DOHH2 (cell line): Measurements from ENCODE around the gene PIERCE2.
"Not testable (repeated sequence)": the region's sequence is repeated elsewhere in the genome, so short reads cannot be mapped to it uniquely, and the experiment has no call there.

Experiments used
- H3F3A ChIP-seq: fragments of 200-600 bp; sonication (generic), shearing (Covaris generic); 2 replicates; pipeline ENCODE4 v1.6.0; 2016; ENCODE audit warnings: antibody characterized with exemption, mild to moderate bottlenecking; ENCODE audit not compliant: control insufficient read depth, insufficient read depth
- H3K27ac ChIP-seq: fragments of 200-600 bp; sonication (generic); 2 replicates; pipeline ENCODE4 v1.5.1; 2014; ENCODE audit warnings: low read depth, mild to moderate bottlenecking, low read length, moderate library complexity
- H3K27me3 ChIP-seq: fragments of 200-600 bp; sonication (generic); 2 replicates; pipeline ENCODE4 v1.6.1; 2014; ENCODE audit warnings: mild to moderate bottlenecking, low read length, mixed read lengths; ENCODE audit not compliant: control insufficient read depth
- H3K36me3 ChIP-seq: fragments of 200-600 bp; sonication (generic); 2 replicates; pipeline ENCODE4 v1.6.1; 2014; ENCODE audit warnings: mild to moderate bottlenecking, low read length, moderate library complexity, mixed read lengths; ENCODE audit not compliant: control insufficient read depth
- H3K4me1 ChIP-seq: fragments of 200-600 bp; sonication (generic); 2 replicates; pipeline ENCODE4 v1.6.1; 2014; ENCODE audit warnings: mild to moderate bottlenecking, low read length, mixed read lengths; ENCODE audit not compliant: control insufficient read depth
- H3K4me2 ChIP-seq: fragments of 200-600 bp; sonication (generic); 2 replicates; pipeline ENCODE4 v1.6.0; 2014; ENCODE audit warnings: mild to moderate bottlenecking, low read length, moderate library complexity
- H3K4me3 ChIP-seq: fragments of 200-600 bp; sonication (generic); 2 replicates; pipeline ENCODE4 v1.5.1; 2014; ENCODE audit warnings: mild to moderate bottlenecking, low read length, mixed read lengths
- H3K79me2 ChIP-seq: fragments of 200-600 bp; sonication (generic); 2 replicates; pipeline ENCODE4 v1.6.1; 2014; ENCODE audit warnings: mild to moderate bottlenecking, low read length, mixed read lengths; ENCODE audit not compliant: control insufficient read depth
- H3K9me2 ChIP-seq: fragments of 200-600 bp; sonication (generic); replicated peaks from 2 replicates; pipeline ENCODE4 v1.6.1; 2014; ENCODE audit warnings: mild to moderate bottlenecking, low read length, mixed read lengths; ENCODE audit not compliant: control insufficient read depth
- H3K9me3 ChIP-seq: fragments of 200-600 bp; sonication (generic); 2 replicates; pipeline ENCODE4 v1.6.1; 2014; ENCODE audit warnings: antibody characterized with exemption, low read length, mixed read lengths; ENCODE audit not compliant: control insufficient read depth, insufficient read depth
- H4K20me1 ChIP-seq: fragments of 200-600 bp; sonication (generic); 2 replicates; pipeline ENCODE4 v1.6.0; 2014; ENCODE audit warnings: low read depth, mild to moderate bottlenecking, antibody characterized with exemption, low read length, moderate library complexity; ENCODE audit not compliant: control insufficient read depth, insufficient read depth
- CTCF ChIP-seq: fragments of 200-600 bp; sonication (generic); IDR thresholded peaks from one replicate; pipeline ENCODE4 v1.5.1; 2014; ENCODE audit warnings: antibody characterized with exemption, mild to moderate bottlenecking, low read depth, low read length; ENCODE audit not compliant: poor library complexity, severe bottlenecking
- EZH2phosphoT487 ChIP-seq: fragments of 200-600 bp; sonication (generic); IDR thresholded peaks from 2 replicates; pipeline ENCODE4 v1.6.1; 2017; ENCODE audit warnings: borderline replicate concordance, mild to moderate bottlenecking, antibody characterized with exemption, low read length, moderate library complexity, mixed read lengths

The PIERCE2 gene

DNA sequence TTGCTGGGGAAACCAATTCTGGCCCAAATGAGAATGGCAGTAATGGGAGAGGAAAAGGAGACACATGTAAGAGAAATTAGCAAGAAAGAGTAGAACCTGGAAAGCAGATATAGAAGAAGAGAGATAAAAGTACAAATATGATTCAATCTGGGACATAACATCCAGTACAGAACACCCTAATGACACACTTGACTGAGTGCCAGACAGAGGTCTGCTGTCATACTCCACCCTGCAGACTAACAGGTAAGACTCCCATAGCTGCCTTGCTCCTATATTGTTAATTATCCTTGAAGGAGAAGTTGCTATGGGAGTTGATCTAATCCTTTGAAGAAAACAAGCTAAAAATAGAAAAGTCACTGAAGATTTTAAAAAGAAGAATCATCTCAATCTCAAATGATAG is 21.3 kb upstream of the PIERCE2 start:
- no peaks in the 10 kb centered on the region for H3K79me2 ChIP-seq
- H3K36me3 ChIP-seq = no peaks in the 10 kb centered on the region
- H3K4me3 ChIP-seq = no peak overlapping the region
- no peak overlapping the region for H3K4me2 ChIP-seq
- H3F3A ChIP-seq = no peaks in the 10 kb centered on the region
- no peaks in the 10 kb centered on the region for H3K9me2 ChIP-seq
- TF ChIP-seq EZH2phosphoT487 = no peak
- TF ChIP-seq CTCF = no peak
- no peak overlapping the region for H3K27ac ChIP-seq
- no peaks in the 10 kb centered on the region for H3K4me1 ChIP-seq
- no peaks in the 10 kb centered on the region for H3K9me3 ChIP-seq
- no peaks in the 10 kb centered on the region for H4K20me1 ChIP-seq
- no peaks in the 10 kb centered on the region for H3K27me3 ChIP-seq

DNA sequence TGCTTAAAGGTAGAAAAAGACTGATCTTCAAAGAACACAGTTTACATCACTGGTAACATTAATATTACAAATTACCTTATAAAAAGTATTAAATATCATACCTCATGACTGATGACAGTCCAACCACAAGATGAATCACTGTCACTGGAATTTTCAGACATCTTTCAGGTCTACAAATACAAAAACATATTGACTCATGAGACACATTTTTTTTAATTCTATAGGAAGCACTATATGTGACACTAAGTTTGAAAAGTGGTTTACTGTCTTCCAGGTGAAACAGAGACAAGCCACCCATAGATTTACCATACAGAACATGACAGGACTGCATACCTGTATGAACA is 19.1 kb upstream of the PIERCE2 start:
- Histone ChIP-seq H3F3A (no peaks in the 10 kb centered on the region), H3K36me3 (no peaks in the 10 kb centered on the region), H3K4me2 (no peak overlapping the region), H3K9me2 (no peaks in the 10 kb centered on the region), H3K79me2 (no peaks in the 10 kb centered on the region), H3K9me3 (no peaks in the 10 kb centered on the region), H3K27ac (no peak overlapping the region), H4K20me1 (no peaks in the 10 kb centered on the region), H3K4me3 (no peak overlapping the region), H3K27me3 (no peaks in the 10 kb centered on the region), H3K4me1 (no peaks in the 10 kb centered on the region)
- TF ChIP-seq CTCF (no peak), EZH2phosphoT487 (no peak)

DNA sequence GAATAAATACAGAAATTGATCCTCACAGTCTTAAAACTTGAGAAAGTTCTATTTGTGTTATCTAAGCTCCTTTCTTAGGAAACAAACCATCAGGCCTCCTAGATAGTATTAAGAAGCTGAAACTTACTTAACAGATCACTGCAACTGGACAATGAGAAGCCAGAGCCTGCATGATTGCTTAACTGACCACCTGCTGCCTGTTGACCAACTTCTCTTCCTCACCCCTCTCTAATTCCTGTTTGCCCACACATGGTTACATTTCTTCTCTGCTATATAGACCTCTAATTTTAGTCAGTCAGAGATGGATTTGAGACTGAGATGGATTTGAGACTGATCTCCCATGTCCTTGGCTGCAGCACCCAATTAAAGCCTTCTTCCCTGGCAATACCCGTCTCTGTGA is 13.6 kb upstream of the PIERCE2 start:
- Histone ChIP-seq H4K20me1 (no peaks in the 10 kb centered on the region), H3K9me3 (no peaks in the 10 kb centered on the region), H3K4me1 (no peaks in the 10 kb centered on the region), H3F3A (no peaks in the 10 kb centered on the region), H3K27ac (no peak overlapping the region), H3K79me2 (no peaks in the 10 kb centered on the region), H3K4me3 (no peak overlapping the region), H3K27me3 (no peaks in the 10 kb centered on the region), H3K4me2 (no peak overlapping the region), H3K36me3 (no peaks in the 10 kb centered on the region), H3K9me2 (no peaks in the 10 kb centered on the region)
- no peak for TF ChIP-seq CTCF

- H3K36me3 ChIP-seq = no peaks in the 10 kb centered on the region
- no peak overlapping the region for H3K4me2 ChIP-seq
- H3K27me3 ChIP-seq = no peaks in the 10 kb centered on the region
- no peaks in the 10 kb centered on the region for H4K20me1 ChIP-seq
- H3F3A ChIP-seq = no peaks in the 10 kb centered on the region
- H3K4me3 ChIP-seq = no peak overlapping the region
- no peaks in the 10 kb centered on the region for H3K79me2 ChIP-seq
- no peaks in the 10 kb centered on the region for H3K9me3 ChIP-seq
- H3K4me1 ChIP-seq = peaks cover 11% of the 10 kb centered on the region
- no peaks in the 10 kb centered on the region for H3K9me2 ChIP-seq
- no peak for TF ChIP-seq CTCF
- no peak for TF ChIP-seq EZH2phosphoT487
- H3K27ac ChIP-seq = no peak overlapping the region
These were observed 10.1 kb upstream of the PIERCE2 start for GRCh38 chr15:55398243-55398642.

DNA sequence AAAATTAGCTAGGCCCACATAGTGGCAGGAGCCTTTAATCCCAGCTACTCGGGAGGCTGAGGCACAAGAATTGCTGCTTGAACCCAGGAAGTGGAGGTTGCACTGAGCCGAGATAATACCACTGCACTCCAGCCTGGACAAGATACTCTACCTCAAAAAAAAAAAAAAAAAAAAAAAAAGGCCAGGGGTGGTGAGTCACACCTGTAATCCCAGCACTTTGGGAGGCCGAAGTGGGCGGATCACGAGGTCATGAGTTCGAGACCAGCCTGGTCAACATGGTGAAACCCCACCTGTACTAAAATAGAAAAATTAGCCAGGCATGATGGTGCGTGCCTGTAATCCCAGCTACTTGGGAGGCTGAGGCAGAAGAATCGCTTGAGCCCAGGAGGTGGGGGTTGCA is 8.2 kb upstream of the PIERCE2 start:
- H3K4me1 ChIP-seq = peaks cover 24% of the 10 kb centered on the region
- not testable (repeated sequence) for H3K4me2 ChIP-seq, H3K36me3 ChIP-seq, H3K27me3 ChIP-seq, H3K9me2 ChIP-seq, H3K27ac ChIP-seq, H3F3A ChIP-seq, H3K4me3 ChIP-seq, H4K20me1 ChIP-seq, H3K79me2 ChIP-seq, H3K9me3 ChIP-seq
